ENCODE results near the gene BTNL2.
"Not testable (repeated sequence)": the region's sequence is repeated elsewhere in the genome, so short reads cannot be mapped to it uniquely, and the experiment has no call there.

The BTNL2 gene, protein sequence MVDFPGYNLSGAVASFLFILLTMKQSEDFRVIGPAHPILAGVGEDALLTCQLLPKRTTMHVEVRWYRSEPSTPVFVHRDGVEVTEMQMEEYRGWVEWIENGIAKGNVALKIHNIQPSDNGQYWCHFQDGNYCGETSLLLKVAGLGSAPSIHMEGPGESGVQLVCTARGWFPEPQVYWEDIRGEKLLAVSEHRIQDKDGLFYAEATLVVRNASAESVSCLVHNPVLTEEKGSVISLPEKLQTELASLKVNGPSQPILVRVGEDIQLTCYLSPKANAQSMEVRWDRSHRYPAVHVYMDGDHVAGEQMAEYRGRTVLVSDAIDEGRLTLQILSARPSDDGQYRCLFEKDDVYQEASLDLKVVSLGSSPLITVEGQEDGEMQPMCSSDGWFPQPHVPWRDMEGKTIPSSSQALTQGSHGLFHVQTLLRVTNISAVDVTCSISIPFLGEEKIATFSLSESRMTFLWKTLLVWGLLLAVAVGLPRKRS

GRCh38 chr6:32406857-32407256, at the start of gene BTNL2:
TSS of gene BTNL2 (minus strand) at chr6:32407181. CDS start at chr6:32407123, 58 bp downstream.
- no peak for DNase-seq (ENCODE audit: low read depth in 2 of 2)

DNA sequence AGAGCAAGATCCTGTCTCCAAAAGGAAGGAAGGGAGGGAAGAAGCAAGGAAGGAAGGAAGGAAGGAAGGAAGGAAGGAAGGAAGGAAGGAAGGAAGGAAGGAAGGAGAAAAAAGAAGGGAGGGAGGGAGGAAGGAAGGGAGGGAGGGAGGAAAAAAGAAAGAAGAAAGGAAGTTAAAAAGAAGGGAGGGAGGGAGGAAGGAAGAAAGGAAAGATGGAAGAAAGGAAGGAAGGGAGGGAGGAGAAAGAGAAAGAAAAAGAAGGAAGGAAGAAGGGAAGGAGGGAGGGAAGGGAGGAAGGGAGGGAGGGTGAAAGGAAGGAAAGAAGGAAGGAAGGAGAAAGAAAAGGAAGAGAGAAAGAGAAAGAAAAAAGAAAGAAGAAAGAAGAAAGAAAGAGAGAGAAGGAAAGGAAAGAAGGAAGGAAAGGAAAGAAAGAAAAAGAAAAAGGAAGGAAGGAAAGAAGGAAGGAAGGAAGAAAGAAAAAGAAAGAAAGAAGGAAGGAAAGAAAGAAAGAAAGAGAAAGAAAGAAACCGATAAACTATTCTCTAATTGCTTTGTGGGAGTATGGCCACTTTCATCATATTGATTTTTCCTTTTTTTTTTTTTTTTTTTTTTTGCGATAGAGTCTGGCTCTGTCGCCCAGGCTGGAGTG, 42.2 kb upstream of the BTNL2 start:
- no peak for DNase-seq (ENCODE audit: low read depth in 2 of 2)

DNA sequence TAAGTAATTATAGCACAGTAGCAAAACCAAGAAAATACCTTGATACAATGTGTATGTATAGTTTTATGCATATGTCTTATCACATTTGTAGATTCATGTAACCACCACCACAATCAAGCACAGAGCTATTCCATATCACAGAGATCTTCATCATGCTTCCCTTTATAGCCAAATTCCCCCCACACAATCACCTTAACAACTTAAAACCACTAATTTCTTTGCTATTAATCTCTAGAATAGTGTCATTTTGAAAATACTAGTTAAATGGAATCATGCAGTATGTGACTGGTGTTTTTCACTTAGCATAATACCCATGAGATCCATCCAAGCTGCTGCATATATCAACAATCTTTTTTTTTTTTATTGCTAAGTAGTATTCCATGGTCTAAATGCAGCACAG, 41.0 kb upstream of the BTNL2 start:
- no peak for DNase-seq (ENCODE audit: low read depth in 2 of 2)

DNA sequence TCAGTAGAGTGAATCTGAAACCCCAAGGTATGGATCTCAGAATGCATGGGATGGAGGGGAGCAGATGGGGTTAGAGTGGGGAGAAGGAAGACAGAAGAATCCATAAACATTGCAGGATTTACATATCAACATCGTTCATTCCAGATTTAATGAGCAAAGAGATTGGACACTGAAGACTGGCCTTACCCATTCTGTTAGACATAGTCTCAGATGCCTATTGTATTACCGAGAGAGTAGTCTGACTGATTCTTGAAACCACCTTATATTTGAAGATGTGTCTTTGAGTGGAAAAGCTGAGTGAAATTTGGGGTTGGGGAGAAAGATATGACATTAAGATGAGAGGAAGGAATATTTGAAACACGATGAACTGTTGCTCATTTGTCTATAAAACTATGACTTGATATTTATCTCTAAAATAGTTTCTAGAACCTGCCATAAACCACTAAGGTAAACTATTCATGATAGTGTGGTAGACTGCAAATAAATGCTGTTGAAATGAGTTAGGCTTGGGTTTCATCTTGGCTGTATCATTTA, 38.4 kb upstream of the BTNL2 start:
- DNase-seq (ENCODE audit: low read depth in 2 of 2), result no peak

- DNase-seq (ENCODE audit: low read depth in 2 of 2), result no peak
Observed at GRCh38 chr6:32444433-32444832, 37.5 kb upstream of the BTNL2 start.

DNA sequence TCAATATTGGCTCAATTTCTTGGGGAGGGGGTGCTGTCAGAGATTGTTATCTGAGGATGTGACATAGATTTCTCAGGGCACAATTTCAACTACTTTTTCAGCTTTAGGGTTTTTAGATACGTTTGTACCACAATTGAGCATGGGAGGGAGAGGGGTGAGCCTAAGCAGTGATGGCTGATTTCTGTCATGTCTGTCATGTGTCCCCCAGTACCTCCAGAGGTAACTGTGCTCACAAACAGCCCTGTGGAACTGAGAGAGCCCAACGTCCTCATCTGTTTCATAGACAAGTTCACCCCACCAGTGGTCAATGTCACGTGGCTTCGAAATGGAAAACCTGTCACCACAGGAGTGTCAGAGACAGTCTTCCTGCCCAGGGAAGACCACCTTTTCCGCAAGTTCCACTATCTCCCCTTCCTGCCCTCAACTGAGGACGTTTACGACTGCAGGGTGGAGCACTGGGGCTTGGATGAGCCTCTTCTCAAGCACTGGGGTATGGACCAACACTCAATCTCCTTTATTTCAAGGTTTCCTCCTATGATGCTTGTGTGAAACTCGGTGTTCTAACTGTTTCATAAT, 36.1 kb upstream of the BTNL2 start:
- no peak for DNase-seq (ENCODE audit: low read depth in 2 of 2)

DNA sequence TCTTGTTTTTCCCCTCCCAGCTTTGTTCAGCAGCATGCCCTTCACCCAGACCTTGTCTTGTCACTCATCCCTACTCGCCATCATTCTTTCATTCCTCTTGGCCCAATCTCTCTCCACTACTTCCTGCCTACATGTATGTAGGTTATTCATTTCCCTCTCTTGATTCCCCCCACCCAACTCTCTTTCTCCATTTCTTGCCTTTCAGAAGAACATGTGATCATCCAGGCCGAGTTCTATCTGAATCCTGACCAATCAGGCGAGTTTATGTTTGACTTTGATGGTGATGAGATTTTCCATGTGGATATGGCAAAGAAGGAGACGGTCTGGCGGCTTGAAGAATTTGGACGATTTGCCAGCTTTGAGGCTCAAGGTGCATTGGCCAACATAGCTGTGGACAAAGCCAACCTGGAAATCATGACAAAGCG, 35.3 kb upstream of the BTNL2 start:
- no peak for DNase-seq (ENCODE audit: low read depth in 2 of 2)

DNA sequence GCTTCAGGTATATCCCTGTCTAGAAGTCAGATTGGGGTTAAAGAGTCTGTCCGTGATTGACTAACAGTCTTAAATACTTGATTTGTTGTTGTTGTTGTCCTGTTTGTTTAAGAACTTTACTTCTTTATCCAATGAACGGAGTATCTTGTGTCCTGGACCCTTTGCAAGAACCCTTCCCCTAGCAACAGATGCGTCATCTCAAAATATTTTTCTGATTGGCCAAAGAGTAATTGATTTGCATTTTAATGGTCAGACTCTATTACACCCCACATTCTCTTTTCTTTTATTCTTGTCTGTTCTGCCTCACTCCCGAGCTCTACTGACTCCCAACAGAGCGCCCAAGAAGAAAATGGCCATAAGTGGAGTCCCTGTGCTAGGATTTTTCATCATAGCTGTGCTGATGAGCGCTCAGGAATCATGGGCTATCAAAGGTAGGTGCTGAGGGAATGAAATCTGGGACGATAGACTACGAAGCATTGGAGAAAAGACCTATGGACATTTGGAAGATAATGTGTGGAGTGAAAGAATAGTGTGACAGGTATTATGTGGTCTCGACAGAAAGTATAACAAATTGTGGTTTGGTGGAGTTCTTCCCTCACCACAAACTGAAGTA, 32.7 kb upstream of the BTNL2 start, which contains the start of gene HLA-DRA:
TSS of gene HLA-DRA (plus strand) at position 286 of the 613 bp plus-strand sequence. CDS start at position 350, 64 bp downstream.
- no peak for DNase-seq (ENCODE audit: low read depth in 2 of 2)

DNA sequence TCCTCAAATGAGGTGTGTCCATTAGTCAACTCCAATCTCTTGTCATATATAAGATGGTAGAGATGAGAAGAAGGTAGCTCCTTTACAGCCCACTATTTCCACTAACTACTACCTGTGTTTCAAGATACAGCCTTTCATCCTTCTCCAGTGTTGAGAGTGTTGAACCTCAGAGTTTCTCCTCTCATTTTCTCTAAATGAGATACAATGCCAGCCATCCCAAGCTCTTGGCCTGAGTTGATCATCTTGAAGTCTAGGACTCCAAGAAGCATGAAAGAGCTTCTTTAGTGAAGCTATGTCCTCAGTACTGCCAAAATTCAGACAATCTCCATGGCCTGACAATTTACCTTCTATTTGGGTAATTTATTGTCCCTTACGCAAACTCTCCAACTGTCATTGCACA, 32.2 kb upstream of the BTNL2 start:
- DNase-seq (ENCODE audit: low read depth in 2 of 2), result no peak

DNA sequence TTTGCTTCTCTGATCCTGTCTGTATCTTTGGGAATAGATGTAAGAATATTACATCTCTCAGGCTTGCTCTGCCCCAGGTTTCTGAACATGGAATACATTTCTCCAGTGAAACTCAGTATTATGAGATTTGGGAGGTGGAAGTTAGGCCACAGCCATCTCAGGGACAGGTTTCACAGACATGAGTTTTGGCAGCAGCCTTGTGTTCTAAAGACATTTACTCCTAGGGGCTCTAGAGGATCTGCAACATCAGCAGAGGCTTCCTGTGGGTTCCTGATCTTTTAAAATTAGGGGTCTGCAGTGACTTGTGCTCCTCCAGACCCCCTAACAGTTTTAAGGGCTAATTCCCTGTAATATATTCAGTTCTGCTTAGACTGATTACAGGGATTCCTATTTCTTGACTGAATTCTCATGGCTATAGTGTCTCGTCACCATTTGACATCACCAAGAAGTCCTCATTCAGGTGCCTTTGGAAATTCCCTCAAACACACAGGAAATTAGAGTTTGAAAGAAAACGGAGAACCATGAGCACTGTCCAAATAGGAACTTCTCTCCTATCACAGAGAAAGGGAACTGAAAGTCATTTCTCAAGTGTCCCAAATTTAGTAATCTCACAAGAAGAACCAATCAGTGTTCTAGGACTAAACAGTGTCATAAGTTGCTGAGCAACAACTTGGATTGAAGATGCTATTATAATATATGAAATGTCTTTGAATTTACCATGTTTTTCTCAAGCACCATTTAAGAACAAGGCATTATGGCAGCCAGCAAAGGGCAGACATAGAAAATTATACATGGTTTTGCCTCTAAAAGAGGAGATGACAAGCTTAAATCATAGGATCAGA, 30.2 kb upstream of the BTNL2 start:
- no peak for DNase-seq (ENCODE audit: low read depth in 2 of 2)

- DNase-seq (ENCODE audit: low read depth in 2 of 2), result no peak
Observed at GRCh38 chr6:32436186-32436585, 29.2 kb upstream of the BTNL2 start.

DNA sequence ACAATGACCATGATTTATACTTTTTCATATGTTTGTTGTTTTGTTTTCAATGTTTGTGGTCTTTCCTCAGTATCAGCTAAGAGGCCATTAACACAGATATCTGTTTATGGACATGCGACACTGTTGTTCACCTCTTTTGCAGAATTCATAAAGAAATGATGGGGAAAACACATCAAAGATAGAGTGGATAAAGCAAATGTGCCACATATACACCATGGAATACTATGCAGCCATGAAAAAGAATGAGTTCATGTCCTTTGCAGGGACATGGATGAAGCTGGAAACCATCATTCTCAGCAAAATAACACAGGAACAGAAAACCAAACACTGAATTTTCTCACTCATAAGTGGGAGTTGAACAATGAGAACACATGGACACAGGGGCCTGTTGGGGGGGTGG, 27.0 kb upstream of the BTNL2 start:
- not testable (repeated sequence) for DNase-seq (ENCODE audit: low read depth in 2 of 2)

GRCh38 chr6:32432050-32432450, 25.1 kb upstream of the BTNL2 start:
- DNase-seq (ENCODE audit: low read depth in 2 of 2), result no peak

DNA sequence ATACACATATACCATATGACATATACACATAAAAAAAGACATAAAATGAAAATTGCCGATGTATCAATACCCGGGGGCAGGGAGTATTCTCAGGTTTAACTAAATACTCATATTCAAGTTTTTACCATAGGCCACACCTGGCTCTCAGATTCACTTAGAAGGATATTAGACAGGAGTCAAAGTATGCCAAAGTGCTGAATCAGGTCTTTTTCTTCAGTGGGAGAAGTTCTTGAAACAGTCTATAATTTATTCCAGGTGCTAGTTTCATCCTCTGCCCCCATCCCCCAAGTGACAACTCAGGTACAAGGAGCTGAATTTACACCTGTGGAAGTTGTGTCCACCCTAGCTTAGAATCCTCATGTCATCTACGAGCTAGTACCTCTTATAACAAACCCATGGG, 24.2 kb upstream of the BTNL2 start:
- DNase-seq (ENCODE audit: low read depth in 2 of 2), result no peak

- no peak for DNase-seq (ENCODE audit: low read depth in 2 of 2)
Observed at GRCh38 chr6:32430179-32430578, 23.2 kb upstream of the BTNL2 start.

GRCh38 chr6:32427934-32428474, 21.0 kb upstream of the BTNL2 start:
- no peak for DNase-seq (ENCODE audit: low read depth in 2 of 2)

GRCh38 chr6:32427218-32427617, 20.2 kb upstream of the BTNL2 start:
- no peak for DNase-seq (ENCODE audit: low read depth in 2 of 2)

- DNase-seq (ENCODE audit: low read depth in 2 of 2), result no peak
Observed at GRCh38 chr6:32426338-32426737, 19.4 kb upstream of the BTNL2 start.

GRCh38 chr6:32424589-32425300, 17.8 kb upstream of the BTNL2 start:
- DNase-seq (ENCODE audit: low read depth in 2 of 2), result no peak

GRCh38 chr6:32416036-32416435, 9.1 kb upstream of the BTNL2 start:
- DNase-seq (ENCODE audit: low read depth in 2 of 2), result no peak

All from stimulated activated CD8-positive, alpha-beta memory T cell treated with anti-CD3 and anti-CD28 coated beads, Interleukin-2, amount 100 ng/mL, for 48 hours (primary cell).